H1 (cell line): ENCODE data around the gene OR51V1.

ENCODE experiments used
- ATF3 ChIP-seq: IDR thresholded peaks from 2 replicates; pipeline ENCODE4 v1.6.1; 2011; ENCODE audit warnings: low read depth, mild to moderate bottlenecking, low read length; ENCODE audit not compliant: insufficient read depth
- CBX5 ChIP-seq: fragments of 300-800, 300-1000 bp; sonication (generic); IDR thresholded peaks from 2 replicates; pipeline ENCODE4 v1.7.1; 2016; ENCODE audit warnings: antibody characterized with exemption, low read length, low read depth
- CEBPB ChIP-seq: IDR thresholded peaks from 2 replicates; pipeline ENCODE4 v1.6.1; 2012; ENCODE audit warnings: low read depth, low read length
- CTCF ChIP-seq, 3 experiments: IDR thresholded peaks; 1 replicate in 2 of 3; 2 replicates in 1 of 3; pipeline versions ENCODE4 v1.5.1 to v1.6.1; 2011; ENCODE audit warnings: low read length in 3 of 3, mild to moderate bottlenecking in 3 of 3, inconsistent platforms in 2 of 3, low read depth in 1 of 3, moderate library complexity in 1 of 3; ENCODE audit not compliant: insufficient read depth in 1 of 3; ENCODE audit errors: control extremely low read depth in 1 of 3
- NRF1 ChIP-seq: IDR thresholded peaks from 2 replicates; pipeline ENCODE4 v1.6.1; 2011; ENCODE audit warnings: mild to moderate bottlenecking, low read depth, low read length, improper control_type of control experiment
- POLR2A ChIP-seq, 2 experiments: IDR thresholded peaks; 1 replicate in 1 of 2; 2 replicates in 1 of 2; pipeline ENCODE4 v1.6.1; 2011; ENCODE audit warnings: low read depth in 2 of 2, low read length in 2 of 2, mild to moderate bottlenecking in 2 of 2; ENCODE audit errors: control extremely low read depth in 1 of 2
- RAD21 ChIP-seq, 2 experiments: IDR thresholded peaks in 1 of 2; conservative IDR thresholded peaks in 1 of 2; 2 replicates each; pipeline ENCODE4 v1.6.1; 2011; ENCODE audit warnings: low read depth in 2 of 2, low read length in 2 of 2, improper control_type of control experiment in 1 of 2, inconsistent platforms in 1 of 2, mild to moderate bottlenecking in 1 of 2, moderate library complexity in 1 of 2
- SP1 ChIP-seq: IDR thresholded peaks from 2 replicates; pipeline ENCODE4 v1.6.1; 2011; ENCODE audit warnings: low read depth, low read length

- TF ChIP-seq NRF1, result no peak
- TF ChIP-seq SP1, result no peak
- no peak for TF ChIP-seq ATF3
- TF ChIP-seq CBX5, result no peak
- no peak for TF ChIP-seq CTCF (IDR thresholded peaks at IDR 0.05; ENCODE audit: control extremely low read depth in 1 of 3, insufficient read depth in 1 of 3, low read depth in 1 of 3, low read length in 3 of 3)
- TF ChIP-seq POLR2A (IDR thresholded peaks at IDR 0.05; ENCODE audit: control extremely low read depth in 1 of 2, low read depth in 2 of 2, low read length in 2 of 2), result no peak
- TF ChIP-seq CEBPB, result no peak
- no peak for TF ChIP-seq RAD21 (IDR thresholded peaks at IDR 0.05 in 1 of 2, conservative IDR thresholded peaks at IDR 0.05 in 1 of 2; ENCODE audit: low read depth in 2 of 2, low read length in 2 of 2)
Observed at GRCh38 chr11:5203366-5203765, 2.9 kb upstream of the OR51V1 start.
